Activated CD8-positive, alpha-beta memory T cell treated with anti-CD3 and anti-CD28 coated beads, Interleukin-2, amount 50 U/mL, for 24 hours (primary cell): ENCODE measurements around the gene NUP62CL.

Experiments
- DNase-seq: peaks from one replicate; pipeline ENCODE4 v3.0.0-alpha.2; 2020; ENCODE audit errors: extremely low read depth

Gene NUP62CL

GRCh38 chrX:107153005-107153404 is 53.2 kb downstream of the NUP62CL start:
- DNase-seq = no peak

- DNase-seq = no peak
Observed at GRCh38 chrX:107146670-107147069, 59.6 kb downstream of the NUP62CL start.

- no peak for DNase-seq
Observed at GRCh38 chrX:107135965-107136307, 70.3 kb downstream of the NUP62CL start.

- no peak for DNase-seq
Observed at GRCh38 chrX:107135049-107135964, 70.9 kb downstream of the NUP62CL start.

GRCh38 chrX:107123750-107124149 is 82.5 kb downstream of the NUP62CL start:
- no peak for DNase-seq

GRCh38 chrX:107119283-107119682 is 87.0 kb downstream of the NUP62CL start:
- DNase-seq = no peak

GRCh38 chrX:107118322-107119147 is 87.7 kb downstream of the NUP62CL start, which contains the start of gene RBM41:
RBM41 (minus strand) TSS chrX:107118822; CDS start chrX:107118773, 49 bp downstream.
- peak; percentile 39 for DNase-seq

GRCh38 chrX:107117993-107118321 is 88.3 kb downstream of the NUP62CL start:
- no peak for DNase-seq

GRCh38 chrX:107107459-107107858 is 98.8 kb downstream of the NUP62CL start:
- no peak for DNase-seq

- no peak for DNase-seq
Observed at GRCh38 chrX:107102980-107103379, 103.3 kb downstream of the NUP62CL start.

GRCh38 chrX:107076158-107076557 is 130.1 kb downstream of the NUP62CL start:
- no peak for DNase-seq
